Liver (tissue), 9 donors: ENCODE data around the gene DPM1. TPM values are rescaled to one million over a fixed set of nuclear protein-coding genes. Genes with fewer than 3 reads are reported as not detected.

Source experiments
- DNase-seq: peaks from one replicate; pipeline ENCODE4 v3.0.0-alpha.2; 2017; ENCODE audit warnings: low spot score
- H3K27ac ChIP-seq, 2 donors: one replicate each; pipeline ENCODE4 v1.7.0; 2013; ENCODE audit warnings: inconsistent platforms in 2 of 2, low read length in 2 of 2, control low read depth in 1 of 2, low read depth in 1 of 2, mild to moderate bottlenecking in 1 of 2
- H3K27me3 ChIP-seq, 4 donors: one replicate each; pipeline versions ENCODE4 v1.6.1 to v1.7.0; 2013; ENCODE audit warnings: low read length in 3 of 4, inconsistent platforms in 1 of 4, mild to moderate bottlenecking in 1 of 4, moderate library complexity in 1 of 4; ENCODE audit not compliant: control insufficient read depth in 4 of 4, insufficient read depth in 4 of 4
- H3K36me3 ChIP-seq, 4 donors: one replicate each; pipeline versions ENCODE4 v1.6.1 to v1.7.0; 2013; ENCODE audit warnings: low read length in 3 of 4, mild to moderate bottlenecking in 3 of 4, low read depth in 1 of 4, moderate library complexity in 1 of 4; ENCODE audit not compliant: control insufficient read depth in 4 of 4, insufficient read depth in 3 of 4
- H3K4me1 ChIP-seq, 4 donors: one replicate each; pipeline versions ENCODE4 v1.6.1 to v1.7.0; 2013; ENCODE audit warnings: low read length in 3 of 4, mild to moderate bottlenecking in 3 of 4, moderate library complexity in 1 of 4; ENCODE audit not compliant: control insufficient read depth in 4 of 4, insufficient read depth in 4 of 4
- H3K4me3 ChIP-seq, 3 donors: one replicate each; pipeline versions ENCODE4 v1.6.1 to v1.7.0; 2013; ENCODE audit warnings: low read length in 3 of 3, control low read depth in 1 of 3, low read depth in 1 of 3, mild to moderate bottlenecking in 1 of 3
- H3K9ac ChIP-seq, 2 donors: one replicate each; pipeline ENCODE4 v1.7.0; 2013; ENCODE audit warnings: low read length in 2 of 2, mild to moderate bottlenecking in 2 of 2, moderate library complexity in 2 of 2, control low read depth in 1 of 2, low read depth in 1 of 2
- H3K9me3 ChIP-seq, 4 donors: one replicate each; pipeline versions ENCODE4 v1.6.1 to v1.7.0; 2013; ENCODE audit warnings: low read length in 3 of 4; ENCODE audit not compliant: control insufficient read depth in 4 of 4
- EGR1 ChIP-seq, 2 donors: IDR thresholded peaks; 2 replicates each; pipeline ENCODE4 v1.6.1; 2016 to 2018; ENCODE audit warnings: antibody characterized with exemption in 2 of 2, low read depth in 2 of 2
- FOXA1 ChIP-seq: IDR thresholded peaks from 2 replicates; pipeline ENCODE4 v1.6.1; 2016; ENCODE audit warnings: antibody characterized with exemption
- FOXA2 ChIP-seq: IDR thresholded peaks from 2 replicates; pipeline ENCODE4 v1.6.1; 2016; ENCODE audit warnings: antibody characterized with exemption
- GABPA ChIP-seq, 2 donors: IDR thresholded peaks in 1 of 2; conservative IDR thresholded peaks in 1 of 2; 2 replicates each; pipeline ENCODE4 v1.6.1; 2016; ENCODE audit warnings: antibody characterized with exemption in 2 of 2, mild to moderate bottlenecking in 1 of 2, moderate library complexity in 1 of 2
- HNF4A ChIP-seq, 2 donors: conservative IDR thresholded peaks; 2 replicates each; pipeline ENCODE4 v1.6.1; 2016; ENCODE audit warnings: antibody characterized with exemption in 2 of 2, mild to moderate bottlenecking in 2 of 2
- HNF4G ChIP-seq: IDR thresholded peaks from 2 replicates; pipeline ENCODE4 v1.6.1; 2016; ENCODE audit warnings: antibody characterized with exemption
- JUND ChIP-seq, 2 donors: IDR thresholded peaks; 2 replicates each; pipeline ENCODE4 v1.6.1; 2016; ENCODE audit warnings: antibody characterized with exemption in 2 of 2
- MAX ChIP-seq: IDR thresholded peaks from 2 replicates; pipeline ENCODE4 v1.6.1; 2016; ENCODE audit warnings: antibody characterized with exemption
- NR2F2 ChIP-seq: IDR thresholded peaks from 2 replicates; pipeline ENCODE4 v1.6.1; 2016; ENCODE audit warnings: antibody characterized with exemption
- RAD21 ChIP-seq, 2 donors: IDR thresholded peaks; 2 replicates each; pipeline ENCODE4 v1.6.1; 2016; ENCODE audit warnings: antibody characterized with exemption in 2 of 2, mild to moderate bottlenecking in 2 of 2
- REST ChIP-seq: IDR thresholded peaks from 2 replicates; pipeline ENCODE4 v1.6.1; 2016; ENCODE audit warnings: antibody characterized with exemption, mild to moderate bottlenecking
- RXRA ChIP-seq, 2 donors: IDR thresholded peaks; 2 replicates each; pipeline ENCODE4 v1.6.1; 2017 to 2018; ENCODE audit warnings: antibody characterized with exemption in 2 of 2, mild to moderate bottlenecking in 1 of 2
- SP1 ChIP-seq: IDR thresholded peaks from 2 replicates; pipeline ENCODE4 v1.6.1; 2018; ENCODE audit warnings: antibody characterized with exemption, mild to moderate bottlenecking
- YY1 ChIP-seq: IDR thresholded peaks from 2 replicates; pipeline ENCODE4 v1.6.1; 2016; ENCODE audit warnings: antibody characterized with exemption, mild to moderate bottlenecking
- ZBTB33 ChIP-seq: IDR thresholded peaks from 2 replicates; pipeline ENCODE4 v1.6.1; 2016; ENCODE audit warnings: antibody characterized with exemption
- WGBS: extraction: QIAGEN DNeasy Blood & Tissue Kit; methylation state at CpG from one replicate; pipeline ENCODE4 v1.1.7; 2013; 5-methylcytosine and 5-hydroxymethylcytosine counted together
- polyA plus RNA-seq, 2 donors: library from polyadenylated mRNA; stranded (reverse) in 1 of 2; unstranded in 1 of 2; fragments of 200-250 nt in 1 of 2; fragments of >200 nt in 1 of 2; fragmentation: Nextera tagmentation in 1 of 2; extraction: Ambion mirVana in 1 of 2; gene quantifications; one replicate each; pipeline versions ENCODE4 v1.2.1 to v1.2.3, GENCODE V29; 2013 to 2015
- total RNA-seq, 2 donors: library from RNA; depleted of rRNA; stranded (reverse); fragments of >200 nt; gene quantifications; one replicate each; pipeline ENCODE4 v1.2.3, GENCODE V29; 2014
- TF ChIP-seq, protein P1 (sequence below): fragments of 150-350 bp; IDR thresholded peaks from 2 replicates; pipeline ENCODE4 v1.5.1; 2017; ENCODE audit warnings: improper control_type of control experiment, low read depth, low read length; ENCODE audit not compliant: missing input control
- TF ChIP-seq, protein P2 (sequence below): IDR thresholded peaks from 2 replicates; pipeline ENCODE4 v1.6.1; 2016; ENCODE audit warnings: antibody characterized with exemption
- donor health status: healthy.
- donor health status: healthy.
- donor health status: healthy.
- donor health status: healthy.
- donor health status: healthy.

Gene DPM1
- total and polyA plus RNA-seq, 4 donors: 27.2 to 42.6 (median 35.2) TPM

DNA sequence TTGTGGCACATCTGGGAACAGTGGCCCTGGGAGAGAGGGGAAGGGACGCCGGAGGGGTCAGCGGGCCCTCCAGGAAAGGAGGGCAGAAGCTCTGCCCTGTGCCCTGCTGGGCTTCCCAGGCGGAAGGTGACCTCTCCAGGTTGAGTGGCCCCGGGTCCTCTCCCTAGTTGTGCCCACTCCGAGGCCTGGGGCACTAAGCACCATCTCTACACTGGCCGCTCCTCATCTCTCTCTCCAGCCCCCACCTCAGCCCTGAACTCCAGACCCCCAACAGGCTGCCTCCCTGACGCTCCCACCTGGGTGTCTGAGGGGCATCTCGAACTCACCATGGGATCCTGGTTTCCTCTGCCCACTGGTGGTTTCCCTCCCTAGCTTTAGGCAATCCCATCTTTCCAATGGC is 46.4 kb upstream of the DPM1 start:
- no peak for DNase-seq
- H3K36me3 ChIP-seq: no peaks in the 10 kb centered on the region
- no peaks in the 10 kb centered on the region for H3K9me3 ChIP-seq
- no peaks in the 10 kb centered on the region for H3K4me1 ChIP-seq
- H3K4me3 ChIP-seq: no peak overlapping the region
- TF ChIP-seq NR2F2: no peak
- no peak for TF ChIP-seq RXRA (IDR thresholded peaks at IDR 0.05)
- TF ChIP-seq HNF4A (conservative IDR thresholded peaks at IDR 0.05): no peak
- H3K27ac ChIP-seq: no peak overlapping the region
- no peaks in the 10 kb centered on the region for H3K27me3 ChIP-seq
- no peak overlapping the region for H3K9ac ChIP-seq
- WGBS: 89% methylated on average over 9 of the region's 9 CpGs

DNA sequence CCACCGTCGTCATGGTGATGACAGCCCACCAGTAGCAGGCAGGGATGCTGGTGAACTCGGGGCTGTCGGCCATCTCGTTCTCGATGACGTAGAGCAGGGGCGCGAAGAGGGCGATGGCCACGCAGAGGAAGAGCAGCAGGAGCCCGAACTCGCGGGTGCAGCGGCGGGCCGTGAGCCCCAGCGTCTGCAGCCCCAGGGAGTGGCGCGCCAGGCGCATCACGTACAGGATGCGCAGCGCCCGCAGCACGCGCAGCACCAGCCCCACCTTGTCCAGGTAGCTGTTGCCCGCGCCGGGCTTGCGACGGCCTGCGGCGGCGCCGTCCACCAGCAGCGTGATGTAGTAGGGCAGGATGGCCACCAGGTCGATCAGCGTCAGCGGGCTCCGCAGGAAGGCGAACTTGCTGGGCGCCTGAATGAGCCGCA is 46.0 kb upstream of the DPM1 start:
- no peak for DNase-seq
- WGBS: 90% methylated on average over 44 of the region's 44 CpGs
- Histone ChIP-seq H3K27ac (no peak overlapping the region), H3K4me1 (no peaks in the 10 kb centered on the region), H3K9me3 (no peaks in the 10 kb centered on the region), H3K9ac (no peak overlapping the region), H3K27me3 (no peaks in the 10 kb centered on the region), H3K4me3 (no peak overlapping the region), H3K36me3 (no peaks in the 10 kb centered on the region)
- no peak for TF ChIP-seq HNF4A (conservative IDR thresholded peaks at IDR 0.05)

DNA sequence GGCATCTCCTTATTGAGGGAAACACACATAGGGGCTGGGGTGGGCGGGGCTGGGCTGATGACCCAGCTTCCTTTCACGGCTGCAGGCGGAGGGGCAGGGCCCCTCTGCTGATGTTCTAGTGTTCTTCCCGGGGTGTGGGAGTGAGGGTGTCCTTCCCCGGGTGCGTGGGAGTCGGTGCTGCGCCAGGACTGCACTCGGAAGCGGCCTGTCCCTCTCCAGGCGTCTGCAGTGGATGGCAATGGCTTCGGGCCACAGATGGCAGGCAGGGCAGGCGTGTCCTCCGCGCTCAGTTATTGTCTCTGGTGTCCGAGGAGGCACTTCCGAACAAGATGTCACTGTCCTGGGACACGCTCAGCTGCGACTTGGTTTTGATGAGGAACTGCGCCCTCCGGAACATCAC is 45.4 kb upstream of the DPM1 start:
- Histone ChIP-seq H3K4me3 (no peak overlapping the region), H3K27me3 (no peaks in the 10 kb centered on the region), H3K36me3 (no peaks in the 10 kb centered on the region), H3K27ac (no peak overlapping the region), H3K9ac (no peak overlapping the region), H3K4me1 (no peaks in the 10 kb centered on the region), H3K9me3 (no peaks in the 10 kb centered on the region)
- WGBS: 82% methylated on average over 21 of the region's 21 CpGs
- TF ChIP-seq FOXA1 (no peak), HNF4G (no peak), JUND (IDR thresholded peaks at IDR 0.05) (no peak), HNF4A (conservative IDR thresholded peaks at IDR 0.05) (no peak), REST (no peak), FOXA2 (no peak), MAX (no peak), NR2F2 (no peak), YY1 (no peak), RAD21 (IDR thresholded peaks at IDR 0.05) (no peak), ZBTB33 (no peak), EGR1 (IDR thresholded peaks at IDR 0.05; ENCODE audit: low read depth in 2 of 2) (no peak), SP1 (no peak), GABPA (IDR thresholded peaks at IDR 0.05 in 1 of 2, conservative IDR thresholded peaks at IDR 0.05 in 1 of 2) (no peak), RXRA (IDR thresholded peaks at IDR 0.05) (no peak)
- TF ChIP-seq, protein P1, sequence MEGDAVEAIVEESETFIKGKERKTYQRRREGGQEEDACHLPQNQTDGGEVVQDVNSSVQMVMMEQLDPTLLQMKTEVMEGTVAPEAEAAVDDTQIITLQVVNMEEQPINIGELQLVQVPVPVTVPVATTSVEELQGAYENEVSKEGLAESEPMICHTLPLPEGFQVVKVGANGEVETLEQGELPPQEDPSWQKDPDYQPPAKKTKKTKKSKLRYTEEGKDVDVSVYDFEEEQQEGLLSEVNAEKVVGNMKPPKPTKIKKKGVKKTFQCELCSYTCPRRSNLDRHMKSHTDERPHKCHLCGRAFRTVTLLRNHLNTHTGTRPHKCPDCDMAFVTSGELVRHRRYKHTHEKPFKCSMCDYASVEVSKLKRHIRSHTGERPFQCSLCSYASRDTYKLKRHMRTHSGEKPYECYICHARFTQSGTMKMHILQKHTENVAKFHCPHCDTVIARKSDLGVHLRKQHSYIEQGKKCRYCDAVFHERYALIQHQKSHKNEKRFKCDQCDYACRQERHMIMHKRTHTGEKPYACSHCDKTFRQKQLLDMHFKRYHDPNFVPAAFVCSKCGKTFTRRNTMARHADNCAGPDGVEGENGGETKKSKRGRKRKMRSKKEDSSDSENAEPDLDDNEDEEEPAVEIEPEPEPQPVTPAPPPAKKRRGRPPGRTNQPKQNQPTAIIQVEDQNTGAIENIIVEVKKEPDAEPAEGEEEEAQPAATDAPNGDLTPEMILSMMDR: no peak
- TF ChIP-seq, protein P2, sequence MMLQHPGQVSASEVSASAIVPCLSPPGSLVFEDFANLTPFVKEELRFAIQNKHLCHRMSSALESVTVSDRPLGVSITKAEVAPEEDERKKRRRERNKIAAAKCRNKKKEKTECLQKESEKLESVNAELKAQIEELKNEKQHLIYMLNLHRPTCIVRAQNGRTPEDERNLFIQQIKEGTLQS: no peak
- DNase-seq: no peak
